ENCODE measurements around the gene ARFGEF3.
"Not testable (repeated sequence)": the region's sequence is repeated elsewhere in the genome, so short reads cannot be mapped to it uniquely, and the experiment has no call there.

GRCh38 chr6:138368684-138369083 is 206.9 kb downstream of the ARFGEF3 start:
- TF ChIP-seq CTCF (conservative IDR thresholded peaks at IDR 0.05 in 1 of 2, IDR thresholded peaks at IDR 0.05 in 1 of 2; ENCODE audit: extremely low read depth in 1 of 2, insufficient read depth in 1 of 2, low read depth in 1 of 2, low read length in 2 of 2); EZH2 (IDR thresholded peaks at IDR 0.05; ENCODE audit: borderline replicate concordance, low read length): not testable (repeated sequence)
